ENCODE data around the gene COX4I1. TPM values are rescaled to one million over a fixed set of nuclear protein-coding genes. Genes with fewer than 3 reads are reported as not detected.

COX4I1 gene
- total and polyA plus RNA-seq, 2 of the 8 experiments (the other 6 are each of a cell fraction or from before 2014, with no cell fraction given), result 507 to 707 TPM

DNA sequence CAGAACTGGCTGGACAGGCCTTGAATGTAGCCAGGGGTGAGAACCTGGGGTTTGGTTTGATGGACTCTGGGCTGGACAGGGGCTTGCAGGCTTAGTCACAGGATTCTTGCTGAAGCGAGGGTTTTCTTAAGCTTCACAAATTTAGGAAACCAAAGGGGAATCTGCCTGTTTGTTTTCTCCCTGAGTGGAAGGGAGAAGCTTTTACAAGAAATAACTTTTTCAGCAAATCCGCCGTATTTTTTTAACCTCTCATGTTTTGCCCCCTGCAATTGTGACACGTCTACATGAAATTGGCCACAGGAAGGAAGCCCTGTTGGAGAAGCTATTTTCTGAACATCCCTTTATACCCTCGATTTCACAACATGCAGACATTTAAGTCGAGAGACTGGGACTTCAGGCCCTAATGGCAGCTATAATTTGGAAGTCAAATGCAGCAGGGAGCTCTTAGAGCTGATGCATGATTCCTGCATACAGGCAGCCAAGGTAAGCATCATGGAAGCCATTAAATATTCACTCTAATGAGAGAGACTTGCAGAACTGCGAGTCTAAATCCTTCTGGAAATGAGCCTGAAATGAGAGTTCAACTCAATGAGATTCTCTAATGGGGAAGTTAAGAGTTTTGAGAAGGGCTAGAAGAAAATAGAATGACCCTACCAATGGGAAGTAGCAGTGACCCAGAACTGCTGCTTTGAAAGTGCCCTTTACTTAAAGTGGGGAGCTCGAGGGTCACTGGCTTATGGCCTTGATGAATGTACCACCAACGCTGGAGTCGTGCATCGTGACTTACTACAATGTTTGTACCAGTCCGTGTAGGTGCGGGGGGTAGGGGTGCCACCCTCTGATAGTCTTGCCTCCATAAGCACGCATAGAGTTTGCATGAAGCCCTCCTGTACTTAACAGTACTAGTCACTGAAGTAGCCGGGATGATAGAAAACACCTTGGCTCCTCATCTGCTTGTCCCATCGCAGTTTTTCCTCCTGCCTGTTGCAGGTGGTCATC lies 54.4 kb downstream of the COX4I1 start:
- H3K18ac ChIP-seq (ENCODE audit: extremely low read depth, low read length), result no peak overlapping the region
- H2BK5ac ChIP-seq (ENCODE audit: low read depth, low read length), result no peak overlapping the region
- H2AFZ ChIP-seq (ENCODE audit: low read length), result no peak overlapping the region
- H3K9ac ChIP-seq (replicated peaks in 1 of 4; ENCODE audit: extremely low read depth in 1 of 4, low read depth in 3 of 4, low read length in 3 of 4), result no peak overlapping the region
- H2BK120ac ChIP-seq (replicated peaks; ENCODE audit: low read depth, low read length), result no peak overlapping the region
- FAIRE-seq (no peak), DNase-seq (ENCODE audit: low read depth in 1 of 2, low spot score in 2 of 2) (no peak)
- no peaks in the 10 kb centered on the region; a peak in 1 of 4 replicates for H3K9me3 ChIP-seq (ENCODE audit: insufficient read depth in 2 of 2, low read depth in 1 of 2, low read length in 1 of 2)
- H3K4me1 ChIP-seq (replicated peaks in 1 of 4; ENCODE audit: control insufficient read depth in 3 of 4, insufficient read depth in 4 of 4, low read length in 3 of 4), result no peaks in the 10 kb centered on the region
- H3K27me3 ChIP-seq (replicated peaks in 1 of 4; ENCODE audit: control insufficient read depth in 3 of 4, extremely low read depth in 1 of 4, insufficient read depth in 3 of 4, low read length in 3 of 4), result no peaks in the 10 kb centered on the region; a peak in 1 of 7 replicates
- no peaks in the 10 kb centered on the region for H3K79me2 ChIP-seq (ENCODE audit: control insufficient read depth in 1 of 2, insufficient read depth in 2 of 2, low read length in 2 of 2)
- H2BK12ac ChIP-seq (ENCODE audit: low read depth, low read length), result no peak overlapping the region
- H3K4ac ChIP-seq (replicated peaks; ENCODE audit: insufficient read length, low read depth, low read length), result no peak overlapping the region
- no peak overlapping the region for H3K27ac ChIP-seq (ENCODE audit: low read depth, low read length)
- no peak overlapping the region for H4K5ac ChIP-seq (ENCODE audit: insufficient read length, low read depth, low read length)
- no peak overlapping the region for H2AK5ac ChIP-seq (ENCODE audit: low read depth, low read length)
- no peaks in the 10 kb centered on the region for H3K36me3 ChIP-seq (ENCODE audit: control insufficient read depth in 2 of 4, insufficient read depth in 4 of 4, low read length in 3 of 4)
- ChIA-PET POLR2A (ENCODE audit: partially characterized antibody) (interaction anchor here (0.6 kb wide), 1 partner anchor 11 kb away, joined by 3 read pairs; no protein-coding TSS in a partner anchor), CTCF (ENCODE audit: partially characterized antibody) (interaction anchor here (0.9 to 4.5 kb wide), 8 partner anchors 13 to 175 kb away, joined by 3 to 15 read pairs (median 4); no protein-coding TSS in a partner anchor)
- no peak overlapping the region for H3K4me2 ChIP-seq (ENCODE audit: insufficient read depth in 1 of 2, low read depth in 2 of 2, low read length in 2 of 2)
- 83% methylated on average over 16 of the region's 16 CpGs; no CpG with 5 or more reads in 1 of the 2 experiments for WGBS, 2 experiments (ENCODE audit: extremely low coverage in 1 of 2, insufficient coverage in 1 of 2, insufficient read length in 1 of 2, insufficient replicate concordance in 2 of 2, low coverage in 1 of 2, low lambda C conversion rate in 2 of 2, missing lambda C conversion rate in 1 of 2)
- no peak overlapping the region for H2BK20ac ChIP-seq (ENCODE audit: low read length)
- H4K8ac ChIP-seq (ENCODE audit: extremely low read depth, insufficient read depth, low read length), result no peak overlapping the region
- H3K4me3 ChIP-seq (ENCODE audit: extremely low read depth in 1 of 4, insufficient read depth in 2 of 4, low read depth in 3 of 4, low read length in 4 of 4), result no peak overlapping the region
- H4K91ac ChIP-seq (replicated peaks; ENCODE audit: insufficient read length, low read length), result no peak overlapping the region
- no peak overlapping the region for H3K23ac ChIP-seq (ENCODE audit: insufficient read length)
- H4K20me1 ChIP-seq (replicated peaks in 1 of 2; ENCODE audit: control insufficient read depth in 1 of 2, insufficient read depth in 2 of 2, low read length in 2 of 2), result no peaks in the 10 kb centered on the region
- H3K14ac ChIP-seq (ENCODE audit: insufficient read length), result no peak overlapping the region
- no peaks in the 10 kb centered on the region for H3K79me1 ChIP-seq (ENCODE audit: low read depth, low read length)
- no peak overlapping the region for H3K56ac ChIP-seq (replicated peaks; ENCODE audit: insufficient read length, low read depth, low read length)
- H3K23me2 ChIP-seq (ENCODE audit: low read depth, low read length), result no peaks in the 10 kb centered on the region
- H2BK15ac ChIP-seq (ENCODE audit: low read length), result no peak overlapping the region
- TF ChIP-seq CBX8 (IDR thresholded peaks at IDR 0.05; ENCODE audit: borderline replicate concordance, low read depth, low read length) (no peak), SP1 (IDR thresholded peaks at IDR 0.05; ENCODE audit: low read depth, low read length) (no peak)
